Measurements from ENCODE around the gene RMI2.

RMI2 gene

GRCh38 chr16:11393861-11394592 is 48.8 kb downstream of the RMI2 start:
- DNase-seq (ENCODE audit: insufficient read length, low spot score) (no peak), FAIRE-seq (no peak)
- TF ChIP-seq POLR2A (IDR thresholded peaks at IDR 0.05; ENCODE audit: low read depth, low read length), result no peak

- no peak for DNase-seq (ENCODE audit: insufficient read length, low spot score)
- no peak for FAIRE-seq
- TF ChIP-seq POLR2A (IDR thresholded peaks at IDR 0.05; ENCODE audit: low read depth, low read length), result no peak
Measured at GRCh38 chr16:11394593-11394960, 49.3 kb downstream of the RMI2 start.

GRCh38 chr16:11395008-11395948 is 50.0 kb downstream of the RMI2 start:
- no peak for TF ChIP-seq POLR2A (IDR thresholded peaks at IDR 0.05; ENCODE audit: low read depth, low read length)
- DNase-seq (ENCODE audit: insufficient read length, low spot score) (no peak), FAIRE-seq (no peak)

DNA sequence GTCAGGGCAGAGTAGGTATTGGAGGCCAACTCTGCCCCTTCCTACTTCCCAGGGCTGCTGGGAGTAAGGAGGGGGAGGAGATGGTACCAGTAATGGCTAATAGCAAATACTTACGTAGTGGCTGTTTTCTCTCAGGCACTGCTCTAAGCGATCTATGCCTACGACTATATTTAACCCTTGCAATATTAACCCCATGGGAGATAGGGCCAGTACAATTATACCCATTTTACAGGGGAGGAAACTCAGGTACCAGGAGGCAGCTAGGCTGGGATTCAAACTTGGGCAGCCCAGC is 50.6 kb downstream of the RMI2 start:
- TF ChIP-seq POLR2A (IDR thresholded peaks at IDR 0.05; ENCODE audit: low read depth, low read length), result no peak
- DNase-seq (ENCODE audit: insufficient read length, low spot score) (no peak), FAIRE-seq (no peak)

- DNase-seq (ENCODE audit: insufficient read length, low spot score) (peak; percentile 91), FAIRE-seq (no peak)
- TF ChIP-seq POLR2A (IDR thresholded peaks at IDR 0.05; ENCODE audit: low read depth, low read length), result no peak
Measured at GRCh38 chr16:11396241-11397048, 51.2 kb downstream of the RMI2 start.

GRCh38 chr16:11398136-11398535 is 52.9 kb downstream of the RMI2 start:
- DNase-seq (ENCODE audit: insufficient read length, low spot score) (no peak), FAIRE-seq (no peak)
- TF ChIP-seq POLR2A (IDR thresholded peaks at IDR 0.05; ENCODE audit: low read depth, low read length), result no peak

- FAIRE-seq (no peak), DNase-seq (ENCODE audit: insufficient read length, low spot score) (no peak)
- no peak for TF ChIP-seq POLR2A (IDR thresholded peaks at IDR 0.05; ENCODE audit: low read depth, low read length)
Measured at GRCh38 chr16:11398851-11399250, 53.6 kb downstream of the RMI2 start.

DNA sequence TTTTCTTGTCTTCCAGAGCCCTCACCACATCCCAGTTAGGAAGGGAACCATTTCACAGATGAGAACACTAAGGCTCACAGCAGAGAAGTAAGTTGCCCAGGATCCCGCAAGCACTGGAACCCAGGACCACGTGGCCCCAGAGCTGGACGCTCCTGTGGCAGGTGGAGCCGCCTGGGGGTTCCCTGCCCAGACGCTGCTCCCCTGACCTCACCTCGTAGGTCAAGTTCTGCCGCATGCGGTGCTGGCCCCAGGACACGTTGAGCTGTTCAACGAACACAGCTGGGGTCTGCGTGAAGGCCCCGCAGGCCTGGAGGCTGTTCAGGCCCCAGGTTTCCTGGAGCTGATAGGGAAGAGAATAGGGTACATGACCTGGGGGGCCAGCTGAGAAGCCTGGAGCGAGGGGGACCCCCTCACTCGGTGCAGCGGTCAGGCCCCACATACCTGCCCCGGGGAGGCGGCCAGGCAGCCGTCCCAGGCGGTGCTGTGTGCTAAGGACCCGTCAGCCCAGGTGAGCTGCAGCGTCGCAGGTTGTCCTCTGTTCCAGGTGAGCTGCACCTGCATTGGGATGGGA is 54.1 kb downstream of the RMI2 start:
- no peak for TF ChIP-seq POLR2A (IDR thresholded peaks at IDR 0.05; ENCODE audit: low read depth, low read length)
- FAIRE-seq (no peak), DNase-seq (ENCODE audit: insufficient read length, low spot score) (no peak)

DNA sequence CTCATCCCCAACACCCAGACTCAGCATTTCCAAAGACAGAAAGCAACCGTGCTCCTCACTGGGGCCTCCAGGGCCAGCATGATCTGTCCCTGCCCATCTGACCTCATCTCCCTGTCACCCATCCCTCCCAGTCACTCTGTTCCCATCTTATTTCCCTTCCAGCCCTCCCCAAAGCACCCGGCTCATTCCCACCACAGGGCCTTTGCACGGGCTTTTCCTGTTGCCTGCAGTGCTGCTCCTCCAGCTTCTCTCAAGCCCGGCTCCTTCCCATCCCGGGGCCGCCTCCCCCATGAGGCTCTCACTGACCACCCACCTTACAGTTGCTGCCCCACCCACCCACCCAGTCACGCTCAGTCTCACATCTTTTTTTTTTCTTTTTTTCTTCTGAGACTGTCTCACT is 54.8 kb downstream of the RMI2 start:
- DNase-seq (ENCODE audit: insufficient read length, low spot score), result no peak
- FAIRE-seq, result no peak
- no peak for TF ChIP-seq POLR2A (IDR thresholded peaks at IDR 0.05; ENCODE audit: low read depth, low read length)

All from H54 (cell line).